22Rv1 (cell line): ENCODE measurements around the gene KASH5.

ENCODE experiments used
- H3K27ac ChIP-seq: fragments of 450-650 bp; 2 replicates; pipeline ENCODE4 v1.5.1; 2017
- ZFX ChIP-seq: fragments of 450-650 bp; IDR thresholded peaks from 2 replicates; pipeline ENCODE4 v1.6.1; 2017; ENCODE audit warnings: antibody characterized with exemption, borderline replicate concordance
- TF ChIP-seq, protein P1 (sequence below): fragments of 450-650 bp; IDR thresholded peaks from 2 replicates; pipeline ENCODE4 v1.5.1; 2017; ENCODE audit warnings: mild to moderate bottlenecking

KASH5 gene

GRCh38 chr19:49435670-49436069, 47.6 kb downstream of the KASH5 start:
- TF ChIP-seq ZFX, result no peak
- TF ChIP-seq, protein P1, sequence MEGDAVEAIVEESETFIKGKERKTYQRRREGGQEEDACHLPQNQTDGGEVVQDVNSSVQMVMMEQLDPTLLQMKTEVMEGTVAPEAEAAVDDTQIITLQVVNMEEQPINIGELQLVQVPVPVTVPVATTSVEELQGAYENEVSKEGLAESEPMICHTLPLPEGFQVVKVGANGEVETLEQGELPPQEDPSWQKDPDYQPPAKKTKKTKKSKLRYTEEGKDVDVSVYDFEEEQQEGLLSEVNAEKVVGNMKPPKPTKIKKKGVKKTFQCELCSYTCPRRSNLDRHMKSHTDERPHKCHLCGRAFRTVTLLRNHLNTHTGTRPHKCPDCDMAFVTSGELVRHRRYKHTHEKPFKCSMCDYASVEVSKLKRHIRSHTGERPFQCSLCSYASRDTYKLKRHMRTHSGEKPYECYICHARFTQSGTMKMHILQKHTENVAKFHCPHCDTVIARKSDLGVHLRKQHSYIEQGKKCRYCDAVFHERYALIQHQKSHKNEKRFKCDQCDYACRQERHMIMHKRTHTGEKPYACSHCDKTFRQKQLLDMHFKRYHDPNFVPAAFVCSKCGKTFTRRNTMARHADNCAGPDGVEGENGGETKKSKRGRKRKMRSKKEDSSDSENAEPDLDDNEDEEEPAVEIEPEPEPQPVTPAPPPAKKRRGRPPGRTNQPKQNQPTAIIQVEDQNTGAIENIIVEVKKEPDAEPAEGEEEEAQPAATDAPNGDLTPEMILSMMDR, result no peak
- H3K27ac ChIP-seq, result peak overlapping the region; percentile 51

- no peak overlapping the region for H3K27ac ChIP-seq
- TF ChIP-seq, protein P1, result no peak
- TF ChIP-seq ZFX, result no peak
Observed at GRCh38 chr19:49436381-49437017, 48.5 kb downstream of the KASH5 start.

DNA sequence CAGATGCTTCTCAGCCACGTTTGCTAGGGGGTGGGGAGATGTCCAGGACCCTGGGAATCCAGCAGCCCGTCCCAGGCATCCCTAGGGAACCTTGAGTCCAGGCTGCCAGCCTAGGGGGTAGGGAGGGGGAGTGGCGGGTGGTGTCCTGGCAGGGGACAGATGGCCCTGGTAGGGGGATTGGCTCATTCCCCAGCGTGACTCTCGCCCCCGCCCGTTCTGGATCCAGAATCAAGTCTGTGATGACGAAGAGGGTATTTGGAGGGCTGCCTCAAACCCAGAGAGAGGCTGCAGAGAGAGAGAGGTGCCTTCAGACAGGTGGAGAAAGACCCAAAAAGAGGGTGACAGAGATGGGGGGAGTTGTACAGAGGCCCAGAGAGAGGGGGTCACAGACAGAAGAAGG, 49.2 kb downstream of the KASH5 start:
- TF ChIP-seq ZFX, result no peak
- TF ChIP-seq, protein P1, result no peak
- no peak overlapping the region for H3K27ac ChIP-seq

- H3K27ac ChIP-seq, result no peak overlapping the region
- TF ChIP-seq, protein P1, result no peak
- TF ChIP-seq ZFX, result no peak
Observed at GRCh38 chr19:49438261-49438660, 50.2 kb downstream of the KASH5 start.

DNA sequence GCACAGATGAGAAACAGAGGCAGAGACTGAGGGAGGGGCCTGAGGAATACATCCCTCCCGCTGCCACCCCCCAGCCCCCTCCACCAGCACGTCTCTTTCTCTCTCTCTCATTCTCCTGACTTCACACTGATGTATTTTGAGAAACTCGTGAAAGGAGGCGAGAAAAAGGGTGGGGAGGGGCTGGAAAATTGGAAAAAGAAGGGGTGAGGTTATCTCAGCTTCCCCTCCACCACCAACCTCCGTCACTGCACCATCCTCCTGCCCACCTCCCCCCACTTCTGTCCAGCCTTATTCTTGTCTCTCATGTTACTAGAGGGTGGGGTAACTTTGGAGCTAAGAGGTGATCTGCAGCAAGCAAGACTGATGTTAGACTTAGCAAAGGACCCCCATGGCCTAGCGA, 51.8 kb downstream of the KASH5 start:
- no peak for TF ChIP-seq ZFX
- TF ChIP-seq, protein P1, result no peak

DNA sequence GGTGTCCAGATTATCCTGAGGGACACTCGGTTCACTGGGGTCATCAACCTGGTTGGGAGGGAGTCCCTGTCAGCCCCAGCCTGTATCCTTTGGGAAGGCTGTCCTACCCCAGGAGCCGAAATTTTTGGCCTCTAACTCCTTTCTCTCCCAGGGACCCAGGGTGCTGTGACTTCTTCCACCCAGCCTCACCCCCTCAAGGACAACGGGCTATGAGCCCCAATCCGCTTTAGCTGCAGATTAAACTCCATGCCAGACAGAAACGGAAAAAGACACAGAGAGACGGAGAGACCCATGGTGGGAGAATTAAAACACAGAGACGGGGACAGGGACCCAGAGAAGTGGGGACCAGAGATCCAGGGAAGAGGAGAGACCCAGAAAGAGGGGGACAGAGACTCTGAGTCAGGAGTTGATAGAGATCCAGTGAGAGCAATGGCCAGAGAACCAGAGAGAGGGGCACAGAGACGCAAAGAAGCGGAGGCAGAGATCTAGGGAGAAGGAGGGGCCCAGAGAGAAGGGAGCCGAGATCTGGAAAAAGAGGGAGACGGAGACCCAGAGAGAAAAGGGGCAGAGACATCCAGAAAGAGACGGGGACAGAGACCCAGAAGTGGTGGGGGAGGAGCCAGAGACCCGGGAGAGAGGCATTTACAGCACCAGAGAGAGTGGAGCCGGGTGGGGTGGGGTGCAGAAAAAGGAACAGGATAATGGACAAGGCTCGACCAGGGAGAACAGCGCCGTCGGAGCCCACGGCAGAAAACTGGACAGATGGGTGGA, 52.6 kb downstream of the KASH5 start:
- TF ChIP-seq, protein P1, result no peak
- no peak overlapping the region for H3K27ac ChIP-seq

More for the DNA sequence above, 51.8 kb downstream of the KASH5 start:
- H3K27ac ChIP-seq, result no peak overlapping the region
